HT-29 (cell line): ENCODE results near the gene ADAMTSL3. TPM values are rescaled to one million over a fixed set of nuclear protein-coding genes. Genes with fewer than 3 reads are reported as not detected.
A peak's percentile ranks its signal among the peaks of the same experiment; 100 is the strongest.
"Not testable (repeated sequence)": the region's sequence is repeated elsewhere in the genome, so short reads cannot be mapped to it uniquely, and the experiment has no call there.

Experiments used
- DNase-seq: peaks from one replicate; pipeline ENCODE4 v3.0.0-alpha.2; 2015; ENCODE audit warnings: low spot score
- total RNA-seq: library from RNA; depleted of rRNA; stranded (reverse); fragments of >200 nt; shearing (Covaris generic); gene quantifications from 2 replicates; pipeline ENCODE4 v1.2.3, GENCODE V29; 2014

Gene ADAMTSL3
- total RNA-seq, 1 experiment from 2014 or later = not detected

GRCh38 chr15:83964967-83965366 is 311.0 kb downstream of the ADAMTSL3 start:
- DNase-seq = not testable (repeated sequence)

GRCh38 chr15:83970295-83970890 is 316.5 kb downstream of the ADAMTSL3 start:
- no peak for DNase-seq

GRCh38 chr15:83971992-83972391 is 318.1 kb downstream of the ADAMTSL3 start:
- no peak for DNase-seq

GRCh38 chr15:83973816-83974215 is 319.9 kb downstream of the ADAMTSL3 start:
- peak; percentile 22 for DNase-seq

GRCh38 chr15:83977992-83978391 is 324.1 kb downstream of the ADAMTSL3 start:
- DNase-seq = no peak

- no peak for DNase-seq
Measured at GRCh38 chr15:83978588-83978987, 324.7 kb downstream of the ADAMTSL3 start.

- no peak for DNase-seq
Measured at GRCh38 chr15:83980637-83981036, 326.7 kb downstream of the ADAMTSL3 start.

- no peak for DNase-seq
Measured at GRCh38 chr15:83982748-83983147, 328.8 kb downstream of the ADAMTSL3 start.

- no peak for DNase-seq
Measured at GRCh38 chr15:83983634-83984458, 329.9 kb downstream of the ADAMTSL3 start.

- no peak for DNase-seq
Measured at GRCh38 chr15:83984601-83985000, 330.7 kb downstream of the ADAMTSL3 start.

- DNase-seq = no peak
Measured at GRCh38 chr15:83991163-83991562, 337.2 kb downstream of the ADAMTSL3 start.

- DNase-seq = no peak
Measured at GRCh38 chr15:83992324-83993031, 338.6 kb downstream of the ADAMTSL3 start.

GRCh38 chr15:83993591-83993990 is 339.7 kb downstream of the ADAMTSL3 start:
- peak; percentile 19 for DNase-seq

- DNase-seq = no peak
Measured at GRCh38 chr15:83998486-83998885, 344.6 kb downstream of the ADAMTSL3 start.

- DNase-seq = peak; percentile 88
Measured at GRCh38 chr15:83999396-84000135, 345.6 kb downstream of the ADAMTSL3 start.

- DNase-seq = no peak
Measured at GRCh38 chr15:84001037-84001436, 347.1 kb downstream of the ADAMTSL3 start.

GRCh38 chr15:84001655-84002054 is 347.7 kb downstream of the ADAMTSL3 start:
- DNase-seq = no peak

- no peak for DNase-seq
Measured at GRCh38 chr15:84003791-84004503, 350.0 kb downstream of the ADAMTSL3 start.

GRCh38 chr15:84006421-84006820 is 352.5 kb downstream of the ADAMTSL3 start:
- DNase-seq = no peak

- DNase-seq = no peak
Measured at GRCh38 chr15:84009616-84010015, 355.7 kb downstream of the ADAMTSL3 start.

- DNase-seq = no peak
Measured at GRCh38 chr15:84010246-84010645, 356.3 kb downstream of the ADAMTSL3 start.
